GM19395 (cell line): ENCODE results near the gene FCER1G.
"Not testable (repeated sequence)": the region's sequence is repeated elsewhere in the genome, so short reads cannot be mapped to it uniquely, and the experiment has no call there.

Source experiments
- ATAC-seq: cut with Tn5 transposase; IDR thresholded peaks from one replicate; pipeline ENCODE4 v1.9.1; 2021; ENCODE audit warnings: mild to moderate bottlenecking, moderate library complexity; ENCODE audit not compliant: unreplicated experiment

Gene FCER1G

GRCh38 chr1:161228032-161228431 lies 12.9 kb downstream of the FCER1G start:
- no peak for ATAC-seq

GRCh38 chr1:161229896-161230295 lies 14.8 kb downstream of the FCER1G start:
- no peak for ATAC-seq

- ATAC-seq, result no peak
These were observed 15.7 kb downstream of the FCER1G start for GRCh38 chr1:161230762-161231161.

- ATAC-seq, result no peak
These were observed 18.0 kb downstream of the FCER1G start for GRCh38 chr1:161233102-161233501.

- no peak for ATAC-seq
These were observed 21.1 kb downstream of the FCER1G start for GRCh38 chr1:161235957-161236775.

- no peak for ATAC-seq
These were observed 23.0 kb downstream of the FCER1G start, which contains the start of gene NR1I3 for GRCh38 chr1:161238039-161238473. TSS of gene NR1I3 (minus strand) at chr1:161238203. CDS start at chr1:161236565, 1,638 bp downstream.

GRCh38 chr1:161241682-161242081 lies 26.6 kb downstream of the FCER1G start:
- ATAC-seq, result no peak

- ATAC-seq, result no peak
These were observed 27.2 kb downstream of the FCER1G start for GRCh38 chr1:161242313-161242712.

GRCh38 chr1:161244888-161245287 lies 29.8 kb downstream of the FCER1G start:
- no peak for ATAC-seq

- ATAC-seq, result not testable (repeated sequence)
These were observed 35.0 kb downstream of the FCER1G start for GRCh38 chr1:161250100-161250499.

GRCh38 chr1:161250829-161251228 lies 35.7 kb downstream of the FCER1G start:
- no peak for ATAC-seq

- no peak for ATAC-seq
These were observed 36.5 kb downstream of the FCER1G start for GRCh38 chr1:161251579-161251978.

- ATAC-seq, result not testable (repeated sequence)
These were observed 40.2 kb downstream of the FCER1G start for GRCh38 chr1:161255302-161255701.

- ATAC-seq, result not testable (repeated sequence)
These were observed 40.9 kb downstream of the FCER1G start for GRCh38 chr1:161255955-161256520.

GRCh38 chr1:161257109-161257508 lies 42.0 kb downstream of the FCER1G start:
- ATAC-seq, result not testable (repeated sequence)

- ATAC-seq, result peak; percentile 77
These were observed 43.6 kb downstream of the FCER1G start, which contains the start of gene PCP4L1 for GRCh38 chr1:161258439-161259344. TSS of gene PCP4L1 (plus strand) at chr1:161258745. CDS start at chr1:161258975, 230 bp downstream.

GRCh38 chr1:161259345-161259702 lies 44.2 kb downstream of the FCER1G start:
- no peak for ATAC-seq

- no peak for ATAC-seq
These were observed 44.7 kb downstream of the FCER1G start for GRCh38 chr1:161259765-161260164.

GRCh38 chr1:161260376-161261260 lies 45.5 kb downstream of the FCER1G start:
- ATAC-seq, result no peak
